GM12873 (cell line): Measurements from ENCODE around the gene ATP8A1.

Experiments
- CTCF ChIP-seq: IDR thresholded peaks from 2 replicates; pipeline ENCODE4 v1.5.1; 2012; ENCODE audit warnings: low read depth, mild to moderate bottlenecking, moderate library complexity, low read length, control low read depth; ENCODE audit not compliant: insufficient read depth; ENCODE audit errors: missing control alignments

Gene ATP8A1

GRCh38 chr4:42416017-42416416 lies 240.9 kb downstream of the ATP8A1 start:
- TF ChIP-seq CTCF: no peak

- TF ChIP-seq CTCF: no peak
These were observed 241.6 kb downstream of the ATP8A1 start for GRCh38 chr4:42415281-42415680.

- no peak for TF ChIP-seq CTCF
These were observed 244.7 kb downstream of the ATP8A1 start for GRCh38 chr4:42412251-42412650.

GRCh38 chr4:42411803-42412202 lies 245.1 kb downstream of the ATP8A1 start:
- no peak for TF ChIP-seq CTCF

GRCh38 chr4:42410446-42410845 lies 246.5 kb downstream of the ATP8A1 start:
- TF ChIP-seq CTCF: no peak

- TF ChIP-seq CTCF: peak; percentile 27
These were observed 252.9 kb downstream of the ATP8A1 start for GRCh38 chr4:42404001-42404400.

GRCh38 chr4:42401171-42401570 lies 255.7 kb downstream of the ATP8A1 start:
- no peak for TF ChIP-seq CTCF
